Heart left ventricle (tissue), 16 donors: Measurements from ENCODE around the gene EOLA2. TPM values are rescaled to one million over a fixed set of nuclear protein-coding genes. Genes with fewer than 3 reads are reported as not detected.

Source experiments
- ATAC-seq, 4 donors: fragments of 200-7000 bp; cut with Tn5 transposase; one replicate each; pipeline ENCODE4 v1.9.1; 2020 to 2022; ENCODE audit warnings: moderate library complexity in 4 of 4, mild to moderate bottlenecking in 3 of 4, moderate number of reproducible peaks in 1 of 4
- DNase-seq, 5 donors: peaks; one replicate each; pipeline ENCODE4 v3.0.0-alpha.2; 2020
- H3K27ac ChIP-seq, 12 donors: fragments of 200-600 bp; sonication (generic) in 4 of 12; one replicate each; pipeline versions ENCODE4 v1.5.0 to v1.8.0; 2016 to 2022; ENCODE audit warnings: mild to moderate bottlenecking in 2 of 12
- H3K27me3 ChIP-seq, 9 donors: fragments of 200-600 bp; sonication (generic) in 2 of 9; one replicate each; pipeline versions ENCODE4 v1.5.1 to v1.8.0; 2016 to 2022; ENCODE audit warnings: mild to moderate bottlenecking in 3 of 9
- H3K36me3 ChIP-seq, 9 donors: fragments of 200-600 bp; sonication (generic) in 2 of 9; one replicate each; pipeline versions ENCODE4 v1.5.0 to v1.8.0; 2018 to 2022; ENCODE audit warnings: mild to moderate bottlenecking in 2 of 9
- H3K4me1 ChIP-seq, 12 donors: fragments of 200-600 bp; sonication (generic) in 4 of 12; one replicate each; pipeline versions ENCODE4 v1.5.0 to v1.8.0; 2016 to 2022; ENCODE audit warnings: mild to moderate bottlenecking in 3 of 12
- H3K4me3 ChIP-seq, 12 donors: fragments of 200-600 bp; sonication (generic) in 4 of 12; one replicate each; pipeline versions ENCODE4 v1.5.0 to v1.8.0; 2017 to 2022; ENCODE audit warnings: mild to moderate bottlenecking in 9 of 12, moderate library complexity in 4 of 12
- H3K9me3 ChIP-seq, 12 donors: fragments of 200-600 bp; sonication (generic) in 4 of 12; one replicate each; pipeline versions ENCODE4 v1.5.0 to v1.8.0; 2016 to 2022; ENCODE audit warnings: mild to moderate bottlenecking in 1 of 12
- POLR2A ChIP-seq, 2 donors: fragments of 450-650 bp; IDR thresholded peaks; one replicate each; pipeline ENCODE4 v1.6.1; 2017; ENCODE audit warnings: antibody characterized with exemption in 2 of 2, mild to moderate bottlenecking in 2 of 2, moderate library complexity in 2 of 2
- WGBS, 4 donors: extraction: QIAGEN DNeasy Blood & Tissue Kit in 2 of 4; methylation state at CpG; one replicate each; pipeline versions ENCODE4 v1.1.5 to v1.1.7; 2013 to 2018; 5-methylcytosine and 5-hydroxymethylcytosine counted together
- intact Hi-C, 10 donors: fragments of 100-400 bp; cut with DNase I; formaldehyde crosslinking; loops; one replicate each; pipeline versions ENCODE4 v1.11.1 to v1.14.2; 2022
- polyA plus RNA-seq, 2 donors: library from polyadenylated mRNA; stranded (reverse); fragments of 200-250 nt; gene quantifications; one replicate each; pipeline ENCODE4 v1.2.3, GENCODE V29; 2013
- total RNA-seq, 9 donors: library from RNA; depleted of rRNA in 2 of 9; stranded (reverse); fragments of >200 nt in 2 of 9; fragmentation: NEBNext Ultra II Directional in 3 of 9; extraction: Animal tissue kit (Norgen Biotek cat#: 25700) in 3 of 9; gene quantifications; one replicate each; pipeline versions ENCODE4 v1.1.0 to v1.2.4, GENCODE V29; 2016 to 2023
- TF ChIP-seq, protein P1 (sequence below), 12 donors: fragments of 200-600 bp; sonication (generic) in 4 of 12; IDR thresholded peaks; one replicate each; pipeline versions ENCODE4 v1.5.0 to v1.8.0; 2018 to 2022; ENCODE audit warnings: antibody characterized with exemption in 12 of 12, mild to moderate bottlenecking in 5 of 12
- donor health status: ischemic (EF 13 %, LVEDD 7.1; RV severe dilation, severe dysfunction).
- donor health status: healthy with polysubstance abuse.
- donor health status: DM: no; HTN: yes; CAD: no.
- donor health status: DM: no; HTN: no; CAD: no.
- donor health status: ischemic (EF 25% LVEDD 6.9; RV normal size, moderate dysfunction).
- donor health status: ischemic (EF 25% LVEDD 5.7; RV mildly dilated, moderate dysfunction).
- donor health status: healthy.
- donor health status: DM: yes; HTN: yes; CAD: no.
- donor health status: ischemic (EF 35%, LVEDD 5.7; RV mildly dilated, moderate dysfunction).
- donor health status: nonischemic (EF 11% LVEDD 7.7; RV severe dilation, severe dysfunction).
- donor health status: DM: yes; HTN: yes; CAD: no.
- donor health status: PGD.
- donor health status: ischemic (EF 29% LVEDD 5.4; RV normal size, mild dysfunction).
- donor health status: nonischemic (EF 23%, LVEDD 6.1; RV moderate dilation, normal function).

Gene EOLA2
- total and polyA plus RNA-seq, 11 donors = 14.7 to 44.3 (median 22.3) TPM

DNA sequence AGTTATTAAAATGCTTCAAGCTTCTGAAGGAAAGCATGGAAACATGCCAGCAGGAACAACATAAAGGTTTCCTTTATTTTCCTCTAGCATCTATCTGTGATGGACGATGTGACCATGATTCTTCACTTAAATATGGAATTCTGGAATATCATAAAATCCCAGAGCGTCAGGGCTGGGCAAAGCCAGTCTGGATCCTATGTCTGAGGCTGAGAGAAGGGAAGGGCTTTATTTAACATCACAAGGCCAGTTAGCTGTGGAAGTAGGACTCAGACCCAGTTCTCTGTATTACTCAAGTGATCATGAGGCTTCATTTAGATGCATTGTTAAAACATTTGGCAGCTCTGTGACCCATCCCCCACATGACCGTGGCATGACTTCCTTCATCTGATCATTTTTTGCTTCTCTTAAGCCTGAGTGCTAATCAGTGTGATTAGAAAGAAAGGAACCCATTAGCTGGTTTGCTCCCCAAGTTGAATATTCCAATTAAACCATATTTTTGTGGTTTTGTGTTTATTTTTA lies 40.9 kb upstream of the EOLA2 start:
- H3K9me3 ChIP-seq = no peaks in the 10 kb centered on the region
- peaks cover 0 to 12% (median 6%) of the 10 kb centered on the region in 12 donors for H3K4me1 ChIP-seq
- DNase-seq (no peak), ATAC-seq (no peak)
- no peak for TF ChIP-seq POLR2A (IDR thresholded peaks at IDR 0.05)
- TF ChIP-seq, protein P1, sequence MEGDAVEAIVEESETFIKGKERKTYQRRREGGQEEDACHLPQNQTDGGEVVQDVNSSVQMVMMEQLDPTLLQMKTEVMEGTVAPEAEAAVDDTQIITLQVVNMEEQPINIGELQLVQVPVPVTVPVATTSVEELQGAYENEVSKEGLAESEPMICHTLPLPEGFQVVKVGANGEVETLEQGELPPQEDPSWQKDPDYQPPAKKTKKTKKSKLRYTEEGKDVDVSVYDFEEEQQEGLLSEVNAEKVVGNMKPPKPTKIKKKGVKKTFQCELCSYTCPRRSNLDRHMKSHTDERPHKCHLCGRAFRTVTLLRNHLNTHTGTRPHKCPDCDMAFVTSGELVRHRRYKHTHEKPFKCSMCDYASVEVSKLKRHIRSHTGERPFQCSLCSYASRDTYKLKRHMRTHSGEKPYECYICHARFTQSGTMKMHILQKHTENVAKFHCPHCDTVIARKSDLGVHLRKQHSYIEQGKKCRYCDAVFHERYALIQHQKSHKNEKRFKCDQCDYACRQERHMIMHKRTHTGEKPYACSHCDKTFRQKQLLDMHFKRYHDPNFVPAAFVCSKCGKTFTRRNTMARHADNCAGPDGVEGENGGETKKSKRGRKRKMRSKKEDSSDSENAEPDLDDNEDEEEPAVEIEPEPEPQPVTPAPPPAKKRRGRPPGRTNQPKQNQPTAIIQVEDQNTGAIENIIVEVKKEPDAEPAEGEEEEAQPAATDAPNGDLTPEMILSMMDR (IDR thresholded peaks at IDR 0.05) = no peak
- H3K27ac ChIP-seq = no peak overlapping the region
- H3K27me3 ChIP-seq = peaks cover 0 to 8% (median 0%) of the 10 kb centered on the region in 9 donors
- intact Hi-C loops = no loop called here
- no peak overlapping the region for H3K4me3 ChIP-seq
- H3K36me3 ChIP-seq = no peaks in the 10 kb centered on the region
- WGBS, 4 donors = 58 to 73% (median 69%) methylated on average over 3 of the region's 3 CpGs

DNA sequence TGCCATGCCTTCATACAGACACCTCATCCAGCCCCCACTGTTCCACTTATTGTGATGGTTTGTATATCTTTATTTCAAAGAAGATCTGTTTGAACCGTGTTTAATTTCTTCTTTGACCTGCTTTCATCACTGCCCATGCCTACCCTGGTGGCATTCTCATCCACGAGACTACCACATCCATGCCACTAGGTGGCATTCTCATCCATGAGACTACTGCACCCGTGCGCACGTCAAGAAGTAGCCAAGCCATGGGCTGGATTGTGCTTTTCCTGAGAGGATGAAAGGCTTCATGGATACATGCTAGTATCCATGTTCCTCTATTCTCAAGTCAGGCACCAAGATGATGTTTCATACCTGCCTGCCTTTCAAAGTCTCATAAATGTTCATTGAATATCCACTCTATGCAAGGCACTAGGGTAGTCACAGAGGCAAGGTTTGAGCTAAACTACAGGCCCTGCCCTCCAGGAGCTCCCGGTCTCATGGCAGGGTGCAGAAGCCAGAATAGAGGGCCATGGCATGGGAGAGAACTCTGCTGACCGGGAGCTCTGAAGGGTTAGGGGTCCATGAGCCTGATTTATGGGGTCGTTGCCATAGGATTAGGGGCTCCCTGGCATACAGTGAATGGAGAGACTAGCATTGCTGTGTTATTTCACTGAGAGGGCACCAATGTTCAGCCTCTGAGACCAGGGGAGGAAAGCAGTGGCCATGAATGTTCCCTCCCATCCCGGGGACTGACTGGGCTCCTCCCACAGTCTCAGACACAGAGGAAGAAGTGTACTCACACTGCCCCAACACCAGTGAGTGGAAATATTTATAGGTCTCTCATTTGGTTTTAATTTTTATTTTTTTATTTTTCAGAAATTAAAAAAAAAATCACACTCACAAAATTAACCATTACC lies 24.8 kb upstream of the EOLA2 start:
- 28 to 43% (median 37%) methylated on average over 9 of the region's 9 CpGs for WGBS, 4 donors
- Histone ChIP-seq H3K4me1 (peaks cover 0 to 6% (median 0%) of the 10 kb centered on the region in 12 donors), H3K27me3 (no peaks in the 10 kb centered on the region), H3K36me3 (peaks cover 0 to 36% (median 14%) of the 10 kb centered on the region in 9 donors), H3K27ac (peak overlapping the region in 1 of 12 donors; percentile 48), H3K9me3 (no peaks in the 10 kb centered on the region), H3K4me3 (no peak overlapping the region)
- intact Hi-C loops = loop anchor here in 6 of 10 donors (1.0 to 10.0 kb wide), 12 partner anchors 239 to 752 kb away; partner anchors contain the start of gene MAMLD1 (in 5 of the 6)
- peak in 4 of 5 donors; percentile 31 to 54 (median 42) for DNase-seq
- TF ChIP-seq POLR2A (IDR thresholded peaks at IDR 0.05) = no peak
- TF ChIP-seq, protein P1 (IDR thresholded peaks at IDR 0.05) = peak; percentile 41 to 71 (median 60)
- ATAC-seq = peak in 3 of 4 donors; percentile 86 to 91 (median 89)

DNA sequence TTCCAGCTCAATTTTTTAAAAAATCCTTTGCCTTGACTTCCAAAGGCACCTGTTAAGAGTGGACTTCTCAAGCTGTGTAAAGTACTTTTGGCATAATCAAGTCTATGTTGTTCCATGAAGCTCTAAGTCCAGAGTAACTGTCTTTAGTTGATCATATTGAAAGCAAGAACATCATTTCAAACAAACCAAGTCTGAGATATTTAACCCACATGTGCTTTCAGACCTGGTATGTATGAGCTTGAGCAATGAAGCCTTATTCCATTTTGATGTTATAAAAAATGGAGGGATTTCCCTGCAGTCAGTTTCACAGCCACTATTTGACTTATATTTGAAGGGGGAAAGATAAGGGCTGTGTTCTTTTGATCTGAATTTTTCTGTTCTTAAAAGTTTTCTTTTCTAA lies 23.7 kb upstream of the EOLA2 start:
- DNase-seq (no peak), ATAC-seq (no peak)
- Histone ChIP-seq H3K27me3 (no peaks in the 10 kb centered on the region), H3K36me3 (peaks cover 0 to 36% (median 14%) of the 10 kb centered on the region in 9 donors), H3K27ac (no peak overlapping the region), H3K9me3 (no peaks in the 10 kb centered on the region), H3K4me1 (peaks cover 0 to 9% (median 0%) of the 10 kb centered on the region in 12 donors), H3K4me3 (no peak overlapping the region)
- intact Hi-C loops = loop anchor here in 6 of 10 donors (2.0 to 10.0 kb wide), 11 partner anchors 240 to 753 kb away; partner anchors contain the start of gene MAMLD1 (in 4 of the 6)
- TF ChIP-seq, protein P1 (IDR thresholded peaks at IDR 0.05) = no peak
- TF ChIP-seq POLR2A (IDR thresholded peaks at IDR 0.05) = no peak

DNA sequence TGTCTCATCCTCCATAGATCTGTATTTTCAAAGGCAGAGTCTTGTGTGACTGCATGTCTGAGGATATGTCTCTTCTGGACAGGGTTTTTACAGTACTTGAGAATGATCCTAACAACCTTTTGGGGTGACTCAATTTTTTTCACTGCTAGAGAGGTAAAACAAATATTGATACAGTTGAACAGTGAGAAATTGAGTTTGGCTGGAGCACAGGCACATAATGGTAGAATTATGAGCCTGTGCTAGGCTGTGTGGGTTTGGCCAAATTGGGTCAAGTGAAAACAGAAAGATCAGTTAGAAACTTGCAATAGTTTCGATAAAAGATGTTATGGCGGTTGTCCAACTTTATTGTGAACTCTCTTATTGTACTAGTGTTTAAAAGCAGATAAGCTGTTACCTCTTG lies 23.3 kb upstream of the EOLA2 start:
- DNase-seq (no peak), ATAC-seq (no peak)
- no peak for TF ChIP-seq POLR2A (IDR thresholded peaks at IDR 0.05)
- TF ChIP-seq, protein P1 (IDR thresholded peaks at IDR 0.05) = no peak
- H3K27ac ChIP-seq = no peak overlapping the region
- no peak overlapping the region for H3K4me3 ChIP-seq
- peaks cover 0 to 36% (median 14%) of the 10 kb centered on the region in 9 donors for H3K36me3 ChIP-seq
- no peaks in the 10 kb centered on the region for H3K9me3 ChIP-seq
- H3K27me3 ChIP-seq = no peaks in the 10 kb centered on the region
- intact Hi-C loops = loop anchor here in 6 of 10 donors (5.0 to 10.0 kb wide), 10 partner anchors 241 to 753 kb away; partner anchors contain the start of gene MAMLD1 (in 4 of the 6)
- WGBS, 4 donors = 73 to 87% (median 82%) methylated on average over 2 of the region's 2 CpGs
- H3K4me1 ChIP-seq = peaks cover 0 to 9% (median 0%) of the 10 kb centered on the region in 12 donors
